IMR-90 (cell line): ENCODE data around the gene REN. TPM values are rescaled to one million over a fixed set of nuclear protein-coding genes. Genes with fewer than 3 reads are reported as not detected.

Source experiments
- ATAC-seq: fragments of 200-7000 bp; cut with Tn5 transposase; 2 replicates; pipeline ENCODE4 v1.9.1; 2020; ENCODE audit warnings: low read depth, mild to moderate bottlenecking, moderate library complexity
- BruUV-seq: library from RNA; stranded (reverse); fragments of 400-500 nt; replicated peaks from 2 replicates; lab custom pipeline; 2021; lab: Mats Ljungman, UMichigan
- CTCF ChIA-PET: fragments of 300-600 bp; formaldehyde crosslinking; extraction: SDS; loops from one replicate; lab custom pipeline; 2021; ENCODE audit warnings: antibody characterized with exemption; lab: Yijun Ruan, JAX
- POLR2A ChIA-PET: fragments of 300-600 bp; sonication (Branson Sonifier 250); formaldehyde crosslinking; loops from one replicate; lab custom pipeline; 2022; ENCODE audit warnings: antibody characterized with exemption; ENCODE audit not compliant: unreplicated experiment; lab: Charles Lee
- DNase-seq: peaks from one replicate; pipeline ENCODE4 v3.0.0; 2013
- H2AFZ ChIP-seq: replicated peaks from 2 replicates; pipeline ENCODE3; 2013; ENCODE audit warnings: low read length, mild to moderate bottlenecking; ENCODE audit not compliant: poor library complexity
- H2AK5ac ChIP-seq: 2 replicates; pipeline ENCODE4 v1.6.1; 2013; ENCODE audit warnings: low read depth, low read length, inconsistent platforms
- H2AK9ac ChIP-seq: replicated peaks from 2 replicates; pipeline ENCODE3; 2013; ENCODE audit warnings: mild to moderate bottlenecking, low read depth, low read length, moderate library complexity; ENCODE audit not compliant: poor library complexity
- H2BK120ac ChIP-seq: 2 replicates; pipeline ENCODE4 v1.6.1; 2013; ENCODE audit warnings: low read depth, low read length, inconsistent platforms
- H2BK15ac ChIP-seq: 3 replicates; pipeline ENCODE4 v1.6.1; 2013; ENCODE audit warnings: low read depth, low read length, inconsistent platforms
- H2BK20ac ChIP-seq: 2 replicates; pipeline ENCODE4 v1.6.1; 2013; ENCODE audit warnings: low read depth, mild to moderate bottlenecking, inconsistent platforms, low read length, moderate library complexity
- H2BK5ac ChIP-seq: 2 replicates; pipeline ENCODE4 v1.6.1; 2013; ENCODE audit warnings: mild to moderate bottlenecking, low read depth, low read length, inconsistent platforms; ENCODE audit not compliant: poor library complexity, severe bottlenecking
- H3K14ac ChIP-seq: replicated peaks from 2 replicates; pipeline ENCODE4 v1.6.1; 2013; ENCODE audit warnings: low read depth, low read length, inconsistent platforms
- H3K18ac ChIP-seq: 2 replicates; pipeline ENCODE4 v1.6.1; 2013; ENCODE audit warnings: low read depth, low read length, control low read depth
- H3K23ac ChIP-seq: 2 replicates; pipeline ENCODE4 v1.6.1; 2013; ENCODE audit warnings: low read depth, low read length, inconsistent platforms
- H3K27ac ChIP-seq: 2 replicates; pipeline ENCODE4 v1.5.1; 2013; ENCODE audit warnings: mild to moderate bottlenecking, control low read depth, low read length; ENCODE audit not compliant: insufficient read depth
- H3K27me3 ChIP-seq: 2 replicates; pipeline ENCODE4 v1.6.1; 2013; ENCODE audit warnings: low read length; ENCODE audit not compliant: control insufficient read depth, insufficient read depth
- H3K36me3 ChIP-seq: 2 replicates; pipeline ENCODE4 v1.6.1; 2013; ENCODE audit warnings: low read length, mixed read lengths; ENCODE audit not compliant: control insufficient read depth, insufficient read depth
- H3K4ac ChIP-seq: 2 replicates; pipeline ENCODE4 v1.6.1; 2013; ENCODE audit warnings: low read depth, low read length, inconsistent platforms
- H3K4me1 ChIP-seq: 2 replicates; pipeline ENCODE4 v1.6.1; 2013; ENCODE audit warnings: low read length, mixed read lengths; ENCODE audit not compliant: control insufficient read depth, insufficient read depth
- H3K4me2 ChIP-seq: 2 replicates; pipeline ENCODE4 v1.6.1; 2013; ENCODE audit warnings: low read depth, mild to moderate bottlenecking, control low read depth, low read length, moderate library complexity
- H3K4me3 ChIP-seq: 2 replicates; pipeline ENCODE4 v1.5.1; 2013; ENCODE audit warnings: low read depth, mild to moderate bottlenecking, control low read depth, low read length, moderate library complexity; ENCODE audit not compliant: insufficient read depth
- H3K56ac ChIP-seq: 2 replicates; pipeline ENCODE4 v1.6.1; 2013; ENCODE audit warnings: low read length, inconsistent platforms; ENCODE audit not compliant: insufficient read depth; ENCODE audit errors: extremely low read depth
- H3K79me1 ChIP-seq, 2 experiments: 2 replicates each; pipeline ENCODE4 v1.6.1; 2013; ENCODE audit warnings: low read length in 2 of 2, inconsistent platforms in 1 of 2, low read depth in 1 of 2
- H3K9ac ChIP-seq: 2 replicates; pipeline ENCODE4 v1.6.1; 2013; ENCODE audit warnings: low read depth, low read length, control low read depth
- H3K9me1 ChIP-seq: 2 replicates; pipeline ENCODE4 v1.6.1; 2013; ENCODE audit warnings: low read length, inconsistent platforms; ENCODE audit not compliant: insufficient read depth
- H3K9me3 ChIP-seq: 2 replicates; pipeline ENCODE4 v1.6.1; 2013; ENCODE audit warnings: low read length; ENCODE audit not compliant: control insufficient read depth, insufficient read depth
- H4K20me1 ChIP-seq: 2 replicates; pipeline ENCODE4 v1.6.1; 2013; ENCODE audit warnings: low read length, inconsistent platforms; ENCODE audit not compliant: insufficient read depth
- H4K5ac ChIP-seq: 2 replicates; pipeline ENCODE4 v1.6.1; 2013; ENCODE audit warnings: mild to moderate bottlenecking, low read depth, low read length, control low read depth
- H4K8ac ChIP-seq, 2 experiments: 2 replicates each; pipeline ENCODE4 v1.6.1; 2013; ENCODE audit warnings: low read depth in 2 of 2, low read length in 2 of 2, control low read depth in 1 of 2, inconsistent platforms in 1 of 2
- H4K91ac ChIP-seq: 2 replicates; pipeline ENCODE4 v1.6.1; 2013; ENCODE audit warnings: low read depth, low read length, inconsistent platforms; ENCODE audit not compliant: insufficient read depth
- BHLHE40 ChIP-seq: fragments of 150-350 bp; IDR thresholded peaks from 2 replicates; pipeline ENCODE4 v1.6.1; 2016; ENCODE audit warnings: mild to moderate bottlenecking, low read depth, low read length
- CEBPB ChIP-seq: IDR thresholded peaks from 2 replicates; pipeline ENCODE4 v1.6.1; 2012; ENCODE audit warnings: low read depth, low read length, improper control_type of control experiment
- MAZ ChIP-seq: IDR thresholded peaks from 2 replicates; pipeline ENCODE4 v1.6.1; 2012; ENCODE audit warnings: low read depth, mild to moderate bottlenecking, low read length, improper control_type of control experiment, moderate library complexity, borderline replicate concordance
- MXI1 ChIP-seq: IDR thresholded peaks from 2 replicates; pipeline ENCODE4 v1.6.1; 2012; ENCODE audit warnings: low read depth, mild to moderate bottlenecking, low read length, moderate library complexity, borderline replicate concordance
- NFE2L2 ChIP-seq: fragments of 150-350 bp; IDR thresholded peaks from 2 replicates; pipeline ENCODE4 v1.6.1; 2016; ENCODE audit warnings: low read depth, mild to moderate bottlenecking, low read length
- POLR2A ChIP-seq: IDR thresholded peaks from 2 replicates; pipeline ENCODE4 v1.6.1; 2012; ENCODE audit warnings: mild to moderate bottlenecking, low read depth, low read length
- RAD21 ChIP-seq: IDR thresholded peaks from 2 replicates; pipeline ENCODE4 v1.6.1; 2012; ENCODE audit warnings: low read length, improper control_type of control experiment
- RCOR1 ChIP-seq: IDR thresholded peaks from 2 replicates; pipeline ENCODE4 v1.6.1; 2012; ENCODE audit warnings: mild to moderate bottlenecking, low read length, improper control_type of control experiment; ENCODE audit not compliant: insufficient replicate concordance
- SMC3 ChIP-seq: fragments of 150-350 bp; IDR thresholded peaks from 2 replicates; pipeline ENCODE4 v1.6.1; 2016; ENCODE audit warnings: low read depth, mild to moderate bottlenecking, antibody characterized with exemption, low read length, moderate library complexity
- WGBS, 2 experiments: methylation state at CpG; one replicate each; pipeline versions ENCODE4 v1.1.5 to v1.1.7; 2013; ENCODE audit warnings: missing lambda C conversion rate in 2 of 2; ENCODE audit not compliant: insufficient read length in 1 of 2; ENCODE audit errors: extremely low coverage in 2 of 2; 5-methylcytosine and 5-hydroxymethylcytosine counted together
- dilution Hi-C: fragments of 300-500 bp; cut with HindIII; formaldehyde crosslinking; loops from one replicate; pipeline ENCODE4 v1.14.3; 2018; ENCODE audit warnings: low sequenced_read_pairs; ENCODE audit not compliant: unreplicated experiment
- in situ Hi-C: fragments of 300-500 bp; cut with MboI; formaldehyde crosslinking; loops from 3 replicates; pipeline ENCODE4 v1.14.3; 2019; ENCODE audit warnings: low sequenced_read_pairs, inconsistent platforms, mixed read lengths
- intact Hi-C: fragments of 100-400 bp; cut with micrococcal nuclease; formaldehyde crosslinking; loops from 2 replicates; pipeline ENCODE4 v1.10.0; 2022
- polyA plus RNA-seq, 3 experiments: library from polyadenylated mRNA; depleted of rRNA; stranded (reverse); fragments of >200 nt; gene quantifications; 2 replicates each; pipeline ENCODE4 v1.2.3, GENCODE V29; 2012; ENCODE audit warnings: low replicate concordance in 1 of 3
- total RNA-seq: library from RNA; depleted of rRNA; stranded (reverse); fragments of >200 nt; gene quantifications from 2 replicates; pipeline ENCODE4 v1.2.3, GENCODE V29; 2012
- TF ChIP-seq, protein P1 (sequence below): fragments of 150-350 bp; IDR thresholded peaks from 2 replicates; pipeline ENCODE4 v1.6.1; 2017; ENCODE audit warnings: mild to moderate bottlenecking, antibody characterized with exemption, low read length, low read depth
- TF ChIP-seq, protein P2 (sequence below): fragments of 150-350 bp; IDR thresholded peaks from 2 replicates; pipeline ENCODE4 v1.6.1; 2016; ENCODE audit warnings: low read depth, mild to moderate bottlenecking, low read length, moderate library complexity, borderline replicate concordance
- TF ChIP-seq, protein P3 (sequence below): conservative IDR thresholded peaks from 2 replicates; pipeline ENCODE4 v1.5.1; 2012; ENCODE audit warnings: mild to moderate bottlenecking, low read depth, low read length, improper control_type of control experiment

The REN gene
- total and polyA plus RNA-seq, 2 of the 4 experiments (the other 2 are of a cell fraction), result 0.54 to 1.2 TPM

GRCh38 chr1:204149635-204150565 lies 16.2 kb downstream of the REN start:
- Histone ChIP-seq H3K36me3 (peaks cover 9% of the 10 kb centered on the region), H3K79me1 (peaks cover 0 to 9% of the 10 kb centered on the region in 2 experiments; a peak in 3 of 4 replicates), H3K9me3 (no peaks in the 10 kb centered on the region), H2AK5ac (no peak overlapping the region), H3K9me1 (peaks cover 7% of the 10 kb centered on the region; the same call in 1 of the 2 replicates), H3K56ac (no peak overlapping the region), H3K4me2 (no peak overlapping the region), H4K20me1 (no peaks in the 10 kb centered on the region), H3K14ac (no peak overlapping the region), H3K27ac (no peak overlapping the region), H2BK5ac (no peak overlapping the region), H2AFZ (no peak overlapping the region), H3K9ac (no peak overlapping the region), H2BK120ac (no peak overlapping the region), H3K27me3 (no peaks in the 10 kb centered on the region; the same call in 1 of the 2 replicates), H4K5ac (no peak overlapping the region), H3K4me1 (peaks cover 7% of the 10 kb centered on the region), H2BK15ac (no peak overlapping the region), H2AK9ac (peak overlapping the region; percentile 65), H2BK20ac (no peak overlapping the region), H4K8ac (no peak overlapping the region), H3K18ac (no peak overlapping the region), H3K4me3 (no peak overlapping the region), H4K91ac (no peak overlapping the region), H3K4ac (no peak overlapping the region), H3K23ac (no peak overlapping the region)
- 83% methylated on average over 1 of the region's 16 CpGs; no CpG with 5 or more reads in 1 of the 2 experiments for WGBS, 2 experiments
- ATAC-seq, result no peak
- in situ Hi-C loops (no loop called here), intact Hi-C loops (no loop called here), dilution Hi-C loops (loop anchor here (25.0 kb wide), 2 partner anchors 237 to 288 kb away; partner anchors contain the start of gene SNRPE)
- CTCF ChIA-PET, result no interaction called here
- no peak for DNase-seq
- BruUV-seq, result no TSS peak
- POLR2A ChIA-PET, result no interaction called here
- no peak for TF ChIP-seq CEBPB
- TF ChIP-seq RCOR1, result no peak
- TF ChIP-seq, protein P1, sequence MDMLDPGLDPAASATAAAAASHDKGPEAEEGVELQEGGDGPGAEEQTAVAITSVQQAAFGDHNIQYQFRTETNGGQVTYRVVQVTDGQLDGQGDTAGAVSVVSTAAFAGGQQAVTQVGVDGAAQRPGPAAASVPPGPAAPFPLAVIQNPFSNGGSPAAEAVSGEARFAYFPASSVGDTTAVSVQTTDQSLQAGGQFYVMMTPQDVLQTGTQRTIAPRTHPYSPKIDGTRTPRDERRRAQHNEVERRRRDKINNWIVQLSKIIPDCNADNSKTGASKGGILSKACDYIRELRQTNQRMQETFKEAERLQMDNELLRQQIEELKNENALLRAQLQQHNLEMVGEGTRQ, result no peak
- no peak for TF ChIP-seq NFE2L2
- TF ChIP-seq SMC3, result no peak
- TF ChIP-seq MAZ, result no peak
- TF ChIP-seq POLR2A, result no peak
- TF ChIP-seq RAD21, result no peak
- TF ChIP-seq, protein P2, sequence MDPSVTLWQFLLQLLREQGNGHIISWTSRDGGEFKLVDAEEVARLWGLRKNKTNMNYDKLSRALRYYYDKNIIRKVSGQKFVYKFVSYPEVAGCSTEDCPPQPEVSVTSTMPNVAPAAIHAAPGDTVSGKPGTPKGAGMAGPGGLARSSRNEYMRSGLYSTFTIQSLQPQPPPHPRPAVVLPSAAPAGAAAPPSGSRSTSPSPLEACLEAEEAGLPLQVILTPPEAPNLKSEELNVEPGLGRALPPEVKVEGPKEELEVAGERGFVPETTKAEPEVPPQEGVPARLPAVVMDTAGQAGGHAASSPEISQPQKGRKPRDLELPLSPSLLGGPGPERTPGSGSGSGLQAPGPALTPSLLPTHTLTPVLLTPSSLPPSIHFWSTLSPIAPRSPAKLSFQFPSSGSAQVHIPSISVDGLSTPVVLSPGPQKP, result no peak
- no peak for TF ChIP-seq MXI1
- TF ChIP-seq, protein P3, sequence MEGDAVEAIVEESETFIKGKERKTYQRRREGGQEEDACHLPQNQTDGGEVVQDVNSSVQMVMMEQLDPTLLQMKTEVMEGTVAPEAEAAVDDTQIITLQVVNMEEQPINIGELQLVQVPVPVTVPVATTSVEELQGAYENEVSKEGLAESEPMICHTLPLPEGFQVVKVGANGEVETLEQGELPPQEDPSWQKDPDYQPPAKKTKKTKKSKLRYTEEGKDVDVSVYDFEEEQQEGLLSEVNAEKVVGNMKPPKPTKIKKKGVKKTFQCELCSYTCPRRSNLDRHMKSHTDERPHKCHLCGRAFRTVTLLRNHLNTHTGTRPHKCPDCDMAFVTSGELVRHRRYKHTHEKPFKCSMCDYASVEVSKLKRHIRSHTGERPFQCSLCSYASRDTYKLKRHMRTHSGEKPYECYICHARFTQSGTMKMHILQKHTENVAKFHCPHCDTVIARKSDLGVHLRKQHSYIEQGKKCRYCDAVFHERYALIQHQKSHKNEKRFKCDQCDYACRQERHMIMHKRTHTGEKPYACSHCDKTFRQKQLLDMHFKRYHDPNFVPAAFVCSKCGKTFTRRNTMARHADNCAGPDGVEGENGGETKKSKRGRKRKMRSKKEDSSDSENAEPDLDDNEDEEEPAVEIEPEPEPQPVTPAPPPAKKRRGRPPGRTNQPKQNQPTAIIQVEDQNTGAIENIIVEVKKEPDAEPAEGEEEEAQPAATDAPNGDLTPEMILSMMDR, result no peak
- no peak for TF ChIP-seq BHLHE40
